ENCODE data around the gene PIN1. TPM values are rescaled to one million over a fixed set of nuclear protein-coding genes. Genes with fewer than 3 reads are reported as not detected.

Gene PIN1
- total RNA-seq, 1 experiment from 2014 or later: 90.1 TPM

DNA sequence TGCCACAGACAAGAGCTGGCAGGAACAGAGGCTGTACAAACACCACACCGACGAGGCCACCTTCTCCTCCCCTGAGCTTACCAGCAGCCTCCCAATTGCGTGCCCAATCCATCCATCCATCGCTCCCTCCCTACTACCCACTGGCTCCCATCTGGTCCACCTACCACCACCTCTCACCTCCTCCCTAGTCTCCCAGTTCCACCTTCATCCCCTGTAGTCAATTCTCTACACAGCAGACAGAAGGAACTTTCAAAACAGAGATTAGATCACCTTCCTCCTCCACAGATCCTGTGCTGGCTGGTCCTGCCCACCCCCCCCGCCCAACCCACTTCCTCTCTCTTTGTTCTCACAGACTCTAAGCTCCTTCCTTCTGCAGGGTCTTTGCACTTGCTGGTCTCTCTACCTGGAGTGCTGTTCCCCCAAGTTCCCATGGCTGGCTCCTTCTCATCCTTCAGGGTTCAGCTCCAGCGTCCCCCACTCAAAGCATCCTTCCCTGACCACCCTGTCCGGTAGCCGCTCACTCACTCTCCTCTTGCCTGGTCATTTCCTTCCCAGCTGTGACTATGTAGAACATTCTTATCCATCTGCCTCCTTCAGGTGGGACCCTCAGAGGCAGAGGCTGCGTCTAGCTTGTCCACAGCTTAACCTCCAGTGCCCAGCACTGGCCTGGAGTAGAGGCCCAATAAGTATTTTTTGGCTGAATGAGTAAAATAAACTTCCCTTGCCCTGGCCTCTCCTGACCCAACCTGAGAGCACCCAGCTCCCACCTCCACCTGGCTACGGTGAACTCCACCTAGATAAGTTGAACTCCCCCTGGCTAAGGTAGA, 23.0 kb downstream of the PIN1 start:
- Histone ChIP-seq H3K9me3 (replicated peaks) (no peaks in the 10 kb centered on the region), H3K4me1 (no peaks in the 10 kb centered on the region), H3K27me3 (no peaks in the 10 kb centered on the region), H3K27ac (no peak overlapping the region), H3K4me3 (no peak overlapping the region), H3K36me3 (no peaks in the 10 kb centered on the region)
- no peak for DNase-seq

DNA sequence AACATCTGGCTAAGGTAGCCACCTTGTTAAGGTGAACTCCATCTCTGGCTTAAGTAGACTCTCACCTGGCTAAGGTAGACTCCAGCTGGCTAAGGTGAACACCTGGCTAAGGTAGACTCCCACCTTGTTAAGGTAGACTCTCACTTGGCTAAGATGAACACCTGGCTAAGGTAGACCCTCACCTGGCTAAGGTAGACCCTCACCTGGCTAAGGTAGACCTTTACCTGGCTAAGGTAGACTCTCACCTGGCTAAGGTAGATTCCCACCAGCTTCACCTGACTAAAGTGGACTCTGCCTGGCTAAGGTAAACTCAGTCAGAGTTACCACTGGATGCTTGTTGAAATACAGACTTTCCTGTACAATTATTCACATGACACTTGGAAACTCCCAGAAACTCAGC, 23.6 kb downstream of the PIN1 start:
- H3K4me1 ChIP-seq: no peaks in the 10 kb centered on the region
- H3K4me3 ChIP-seq: no peak overlapping the region
- H3K27ac ChIP-seq: no peak overlapping the region
- H3K36me3 ChIP-seq: no peaks in the 10 kb centered on the region
- H3K9me3 ChIP-seq (replicated peaks): no peaks in the 10 kb centered on the region
- no peak for DNase-seq
- H3K27me3 ChIP-seq: no peaks in the 10 kb centered on the region

DNA sequence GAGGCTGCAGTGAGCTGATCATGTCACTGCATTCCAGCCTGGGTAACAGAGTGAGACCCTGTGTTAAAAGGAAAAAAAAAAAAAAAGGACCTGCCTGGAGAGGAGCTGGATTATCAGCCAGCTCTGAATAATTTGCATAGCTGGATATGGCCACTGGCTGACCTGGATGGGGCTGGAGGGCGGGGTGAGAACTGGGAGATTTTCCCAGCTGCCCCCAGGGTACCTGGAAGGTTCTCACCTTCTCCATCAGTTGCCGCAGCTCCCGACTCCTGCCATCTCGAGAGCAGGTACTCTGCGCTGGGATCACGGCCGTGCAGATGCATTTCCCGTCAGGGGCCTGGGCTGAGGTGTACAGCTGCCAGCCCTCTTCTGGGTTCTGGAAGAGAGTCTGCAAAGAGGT, 25.3 kb downstream of the PIN1 start:
- no peaks in the 10 kb centered on the region for H3K4me1 ChIP-seq
- H3K9me3 ChIP-seq (replicated peaks): no peaks in the 10 kb centered on the region
- no peak overlapping the region for H3K27ac ChIP-seq
- H3K36me3 ChIP-seq: no peaks in the 10 kb centered on the region
- DNase-seq: no peak
- H3K27me3 ChIP-seq: no peaks in the 10 kb centered on the region
- H3K4me3 ChIP-seq: no peak overlapping the region

DNA sequence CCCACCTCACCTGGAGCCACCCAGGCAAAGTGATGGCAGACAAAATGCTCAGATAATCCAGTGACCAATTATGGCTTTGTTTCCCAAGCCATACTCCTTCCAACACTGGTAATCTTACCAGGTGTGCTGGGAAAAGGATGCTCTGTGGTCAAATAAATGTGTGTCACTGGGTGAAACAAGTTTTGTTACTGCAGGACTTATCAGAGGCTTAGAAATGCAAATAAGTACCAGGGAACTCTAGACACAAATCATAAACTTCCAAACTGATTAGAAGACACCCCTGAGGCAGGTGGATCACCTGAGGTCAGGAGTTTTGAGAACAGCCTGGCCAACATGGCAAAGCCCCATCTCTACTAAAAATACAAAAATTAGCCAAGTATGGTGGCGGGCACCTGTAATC, 26.4 kb downstream of the PIN1 start:
- DNase-seq: no peak
- H3K4me1 ChIP-seq: no peaks in the 10 kb centered on the region
- no peaks in the 10 kb centered on the region for H3K36me3 ChIP-seq
- no peak overlapping the region for H3K27ac ChIP-seq
- H3K4me3 ChIP-seq: no peak overlapping the region
- no peaks in the 10 kb centered on the region for H3K9me3 ChIP-seq (replicated peaks)
- H3K27me3 ChIP-seq: no peaks in the 10 kb centered on the region

DNA sequence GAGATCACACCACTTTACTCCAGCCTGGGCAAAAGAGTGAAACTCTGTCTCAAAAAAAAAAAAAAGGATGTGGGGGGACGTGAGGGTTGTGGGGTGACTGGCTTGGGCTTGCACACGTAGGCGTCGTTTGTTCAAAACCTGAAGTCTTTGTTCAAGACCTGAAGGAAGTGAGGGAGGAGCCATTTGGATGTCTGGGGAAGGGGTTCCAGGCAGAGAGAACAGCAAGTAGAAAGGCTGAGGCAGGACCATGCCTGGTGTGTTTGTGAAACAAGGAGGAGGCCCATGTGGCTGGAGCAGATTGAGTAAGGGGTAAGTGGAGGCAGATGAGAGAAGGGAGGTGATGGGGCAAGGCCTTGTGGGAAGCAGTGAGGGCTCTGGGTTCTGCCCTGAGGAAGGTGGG, 27.8 kb downstream of the PIN1 start:
- no peak overlapping the region for H3K4me3 ChIP-seq
- H3K27ac ChIP-seq: no peak overlapping the region
- H3K9me3 ChIP-seq (replicated peaks): no peaks in the 10 kb centered on the region
- H3K4me1 ChIP-seq: no peaks in the 10 kb centered on the region
- DNase-seq: no peak
- H3K27me3 ChIP-seq: no peaks in the 10 kb centered on the region
- no peaks in the 10 kb centered on the region for H3K36me3 ChIP-seq

DNA sequence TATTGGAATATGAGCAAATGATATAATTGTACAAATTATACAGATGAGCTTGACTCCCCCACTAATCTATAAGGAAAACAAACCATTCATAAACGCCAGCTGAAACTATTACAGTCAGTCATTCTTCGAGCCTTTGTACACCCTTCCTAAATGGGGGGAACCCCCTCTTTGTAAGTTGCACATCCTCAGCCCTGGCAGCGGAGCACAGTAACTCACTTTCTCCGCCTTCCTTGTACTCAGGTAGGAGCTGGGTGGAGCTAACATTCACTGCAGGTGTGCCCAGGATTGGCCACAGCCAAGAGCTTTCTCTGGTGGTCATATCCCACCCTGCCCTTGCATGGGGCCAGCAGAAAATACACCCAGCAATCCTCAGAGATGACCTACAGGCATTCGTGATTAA, 28.6 kb downstream of the PIN1 start:
- no peak for DNase-seq
- Histone ChIP-seq H3K9me3 (replicated peaks) (no peaks in the 10 kb centered on the region), H3K4me3 (no peak overlapping the region), H3K27ac (no peak overlapping the region), H3K4me1 (no peaks in the 10 kb centered on the region), H3K27me3 (no peaks in the 10 kb centered on the region), H3K36me3 (no peaks in the 10 kb centered on the region)

DNA sequence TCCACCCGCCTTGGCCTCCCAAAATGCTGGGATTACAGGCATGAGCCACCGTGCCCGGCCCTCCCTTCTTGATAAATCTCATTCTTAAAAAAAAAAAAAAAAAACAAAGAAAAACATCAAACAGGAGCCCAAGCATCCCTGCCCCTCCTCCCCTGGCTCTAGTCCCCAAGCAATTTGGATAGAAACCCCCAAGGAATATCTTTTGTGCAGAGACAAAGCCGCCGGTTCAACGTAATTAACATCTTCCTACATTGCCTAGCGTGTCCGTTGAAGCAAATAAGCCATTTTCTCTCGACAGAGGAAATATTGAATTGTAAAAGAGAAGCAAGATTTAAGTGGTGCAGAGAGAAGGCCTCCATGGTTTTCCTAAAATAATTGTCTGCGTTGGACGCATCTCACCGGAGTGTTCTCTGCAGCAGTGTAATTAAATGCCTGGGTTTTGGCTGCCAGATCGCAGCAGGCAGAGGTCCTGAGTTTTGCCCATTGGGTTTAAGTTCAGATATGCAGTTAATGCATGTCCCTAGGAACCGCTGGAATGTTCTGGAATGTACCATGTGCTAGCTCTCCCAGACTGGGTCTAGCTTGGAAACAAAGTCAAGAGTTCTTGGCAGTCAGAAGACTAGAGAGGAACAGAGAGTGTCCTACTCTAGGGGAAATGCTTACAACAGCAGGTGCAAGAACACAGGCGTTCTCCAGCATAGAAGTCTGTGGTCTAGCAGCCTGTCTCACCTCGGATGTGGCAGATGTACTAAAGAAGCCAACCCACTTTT, 30.8 kb downstream of the PIN1 start:
- no peak for DNase-seq
- Histone ChIP-seq H3K27ac (no peak overlapping the region), H3K4me1 (no peaks in the 10 kb centered on the region), H3K27me3 (no peaks in the 10 kb centered on the region), H3K9me3 (replicated peaks) (no peaks in the 10 kb centered on the region), H3K4me3 (no peak overlapping the region), H3K36me3 (no peaks in the 10 kb centered on the region)

DNA sequence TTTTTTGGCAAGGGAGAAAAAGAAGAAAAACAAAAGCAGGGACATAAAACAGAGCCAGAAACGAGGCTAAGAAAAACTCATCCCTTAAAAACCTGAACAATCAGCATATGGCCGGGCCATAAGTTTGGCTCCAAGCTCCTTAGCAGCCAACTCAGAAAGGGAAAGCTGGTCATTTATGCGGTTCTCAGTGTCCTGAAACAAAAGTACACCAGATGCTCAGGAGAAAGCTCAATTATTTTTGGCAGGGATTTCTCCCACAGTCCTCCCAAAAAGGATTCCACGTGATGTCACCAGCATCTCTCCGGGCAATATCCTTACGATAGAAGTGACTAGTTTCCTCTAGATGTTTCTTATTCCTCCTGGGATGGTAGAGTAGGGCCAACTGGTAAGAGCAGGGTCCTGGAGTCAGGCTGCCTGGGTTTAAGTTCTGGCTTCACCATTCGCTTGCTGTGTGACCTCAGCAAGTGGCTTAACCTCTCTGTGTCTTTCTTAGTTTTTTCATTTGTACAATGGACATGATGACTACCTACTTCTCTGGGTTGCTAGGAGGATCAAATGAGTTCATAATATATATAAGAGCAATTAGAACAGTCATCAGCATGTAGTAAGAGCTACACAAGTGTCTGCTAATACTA, 34.0 kb downstream of the PIN1 start:
- H3K36me3 ChIP-seq: no peaks in the 10 kb centered on the region
- no peaks in the 10 kb centered on the region for H3K9me3 ChIP-seq (replicated peaks)
- H3K4me3 ChIP-seq: no peak overlapping the region
- no peaks in the 10 kb centered on the region for H3K27me3 ChIP-seq
- H3K4me1 ChIP-seq: no peaks in the 10 kb centered on the region
- no peak overlapping the region for H3K27ac ChIP-seq
- DNase-seq: no peak

DNA sequence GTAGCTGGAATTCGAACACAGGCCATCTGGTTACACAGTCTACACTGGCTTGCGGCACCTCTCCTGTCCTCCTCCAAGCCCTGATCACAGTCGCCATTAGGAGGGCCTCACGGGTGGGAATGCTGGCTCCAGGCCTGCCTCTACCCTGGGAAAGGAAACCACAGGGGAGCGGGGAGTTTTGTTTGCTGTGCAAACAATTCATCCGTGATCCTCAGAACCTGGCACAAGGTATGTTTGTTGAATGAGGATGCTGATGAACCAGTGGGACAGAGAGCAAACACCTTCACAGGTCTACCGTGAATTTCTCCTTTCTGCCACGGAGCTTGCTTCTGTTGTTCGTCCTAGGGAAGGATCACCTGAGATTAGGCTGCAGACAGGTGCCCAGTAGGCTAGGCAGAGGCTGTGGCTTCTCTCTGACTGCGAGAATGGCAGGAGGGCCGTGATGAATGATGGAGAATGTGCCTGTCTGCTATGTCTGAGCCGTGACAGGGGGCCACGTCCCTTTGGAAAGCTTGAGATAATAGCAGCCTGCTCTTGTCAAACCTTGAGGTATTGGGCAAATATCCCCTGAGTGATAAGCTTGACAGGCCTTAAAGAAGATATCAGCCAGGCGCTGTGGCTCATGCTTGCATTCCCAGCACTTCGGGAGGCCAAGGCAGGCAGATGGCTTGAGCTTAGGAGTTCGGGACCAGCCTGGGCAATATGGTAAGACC, 36.7 kb downstream of the PIN1 start:
- H3K4me3 ChIP-seq: no peak overlapping the region
- H3K27me3 ChIP-seq: no peaks in the 10 kb centered on the region; the same call in 1 of the 2 replicates
- H3K36me3 ChIP-seq: no peaks in the 10 kb centered on the region
- H3K9me3 ChIP-seq (replicated peaks): no peaks in the 10 kb centered on the region
- no peaks in the 10 kb centered on the region for H3K4me1 ChIP-seq
- H3K27ac ChIP-seq: no peak overlapping the region
- no peak for DNase-seq

DNA sequence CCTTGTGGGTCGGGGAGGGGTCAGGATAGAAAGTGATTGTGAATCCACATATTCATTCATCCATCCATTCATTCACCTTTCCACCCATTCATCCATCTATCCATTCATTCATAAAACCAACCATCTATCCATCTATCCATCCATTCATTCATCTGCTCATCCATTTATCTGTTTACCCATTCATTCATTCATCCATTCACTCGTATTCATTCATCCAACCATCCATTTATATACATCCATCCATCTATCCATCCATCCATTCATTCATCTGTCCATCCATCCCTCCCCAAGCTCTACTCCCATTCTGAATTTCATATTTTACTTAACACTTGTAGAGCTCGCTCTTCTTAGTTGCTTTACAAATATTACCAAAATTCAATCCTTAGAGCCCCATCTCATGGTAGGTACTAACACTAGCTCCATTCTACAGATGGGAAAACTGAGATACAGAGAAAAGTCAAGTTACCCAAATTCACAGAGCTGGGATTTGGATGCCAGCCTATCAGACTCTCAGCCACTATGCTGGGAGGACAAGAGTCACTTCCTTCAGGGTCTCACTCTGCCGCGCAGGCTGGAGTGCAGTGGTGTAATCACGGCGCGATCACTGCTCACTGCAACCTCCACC, 37.6 kb downstream of the PIN1 start:
- Histone ChIP-seq H3K27me3 (no peaks in the 10 kb centered on the region; the same call in 1 of the 2 replicates), H3K36me3 (no peaks in the 10 kb centered on the region), H3K27ac (no peak overlapping the region), H3K4me1 (no peaks in the 10 kb centered on the region), H3K9me3 (replicated peaks) (no peaks in the 10 kb centered on the region), H3K4me3 (no peak overlapping the region)
- DNase-seq: no peak

DNA sequence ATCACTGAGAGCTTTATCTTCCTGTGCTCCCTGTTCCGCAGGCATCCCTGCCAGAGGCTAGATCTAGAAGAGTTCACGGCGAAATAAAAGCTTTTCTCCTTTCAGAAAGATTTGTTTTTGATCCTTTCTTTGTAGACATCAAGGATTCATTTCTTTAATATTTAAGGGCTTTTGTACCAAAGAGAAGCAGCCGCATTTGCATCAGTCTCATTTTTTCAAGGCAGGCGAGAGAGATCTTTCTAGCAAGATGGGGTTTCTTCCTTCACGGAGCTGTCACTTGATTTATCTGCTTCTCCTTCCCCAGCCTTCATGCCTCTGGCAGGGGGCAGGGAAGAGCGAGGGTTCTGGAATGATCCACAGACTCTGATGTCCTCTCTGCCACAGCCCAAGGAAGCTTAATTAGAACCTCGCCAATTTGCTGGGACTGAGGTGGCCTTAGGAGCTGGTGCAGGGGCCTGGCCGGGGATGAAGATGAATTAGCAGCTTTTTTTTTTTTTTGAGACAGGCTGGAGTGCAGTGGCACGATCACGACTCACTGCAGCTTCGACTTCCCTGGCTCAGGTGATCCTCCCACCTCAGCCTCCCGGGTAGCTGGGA, 40.0 kb downstream of the PIN1 start:
- no peaks in the 10 kb centered on the region; the same call in 1 of the 2 replicates for H3K27me3 ChIP-seq
- H3K27ac ChIP-seq: no peak overlapping the region
- no peaks in the 10 kb centered on the region for H3K4me1 ChIP-seq
- H3K4me3 ChIP-seq: no peak overlapping the region
- H3K36me3 ChIP-seq: no peaks in the 10 kb centered on the region
- H3K9me3 ChIP-seq (replicated peaks): no peaks in the 10 kb centered on the region
- DNase-seq: no peak

DNA sequence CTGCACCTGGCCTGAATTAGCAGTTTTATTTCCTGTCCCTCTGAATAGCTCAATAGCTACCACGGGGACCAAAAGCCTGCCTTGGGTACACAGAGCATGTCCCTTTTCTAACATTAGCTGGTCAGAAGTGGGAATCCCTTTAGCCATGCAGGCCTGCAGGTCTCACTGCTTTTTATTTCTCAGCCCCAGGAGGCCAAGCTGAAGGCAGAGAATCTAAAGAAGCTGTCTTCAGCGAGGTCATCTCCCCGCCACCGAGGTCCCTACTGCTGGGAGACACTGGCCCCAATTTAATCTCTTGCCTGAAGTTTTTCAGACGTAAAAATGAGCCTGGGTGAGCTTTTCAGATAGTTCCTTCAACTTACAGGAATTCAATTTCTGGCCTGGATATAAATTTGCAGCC, 40.7 kb downstream of the PIN1 start:
- Histone ChIP-seq H3K9me3 (replicated peaks) (no peaks in the 10 kb centered on the region), H3K4me3 (no peak overlapping the region), H3K36me3 (no peaks in the 10 kb centered on the region), H3K4me1 (no peaks in the 10 kb centered on the region), H3K27me3 (no peaks in the 10 kb centered on the region; the same call in 1 of the 2 replicates), H3K27ac (no peak overlapping the region)
- no peak for DNase-seq

DNA sequence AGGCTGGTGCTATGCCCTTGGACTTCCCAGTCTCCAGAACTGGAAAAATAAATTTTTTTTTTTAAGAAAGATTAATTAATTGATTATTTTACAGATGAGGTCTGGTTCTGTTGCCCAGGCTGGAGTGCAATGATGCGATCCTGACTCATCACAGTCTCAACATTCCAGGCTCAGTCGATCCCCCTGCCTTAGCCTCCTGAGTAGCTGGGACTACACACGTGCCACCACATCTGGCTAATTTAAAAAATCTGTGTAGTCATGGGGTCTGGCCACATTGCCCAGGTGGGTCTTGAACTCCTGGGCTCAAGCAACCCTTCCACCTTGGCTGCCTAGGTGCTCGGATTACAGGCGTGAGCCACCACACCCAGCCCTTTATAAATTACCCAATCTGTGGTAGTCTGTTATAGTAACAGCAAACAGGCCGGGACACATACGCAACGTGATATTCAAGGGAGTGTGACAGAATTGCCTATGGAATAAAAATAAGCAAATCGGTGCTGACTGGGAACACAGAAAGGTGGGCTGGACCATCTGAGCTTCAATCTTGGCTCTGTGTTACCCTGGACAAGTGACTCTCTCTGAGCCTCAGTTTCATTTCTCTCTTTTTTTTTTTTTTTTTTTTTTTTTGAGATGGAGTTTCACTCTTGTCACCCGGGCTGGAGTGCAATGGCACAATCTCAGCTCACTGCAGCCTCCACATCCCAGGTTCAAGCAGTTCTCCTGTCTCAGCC, 42.8 kb downstream of the PIN1 start:
- H3K27ac ChIP-seq: no peak overlapping the region
- H3K9me3 ChIP-seq (replicated peaks): no peaks in the 10 kb centered on the region
- no peak for DNase-seq
- H3K36me3 ChIP-seq: no peaks in the 10 kb centered on the region
- H3K4me3 ChIP-seq: no peak overlapping the region
- H3K4me1 ChIP-seq: no peaks in the 10 kb centered on the region
- H3K27me3 ChIP-seq: no peaks in the 10 kb centered on the region; the same call in 1 of the 2 replicates

Data from SJCRH30 (cell line).